SK-N-SH (cell line): Measurements from ENCODE around the gene GPR158. TPM values are rescaled to one million over a fixed set of nuclear protein-coding genes. Genes with fewer than 3 reads are reported as not detected.

Experiments used
- CTCF ChIA-PET: fragments of 300-600, 350-600 bp; formaldehyde crosslinking; extraction: SDS; loops from one replicate; lab custom pipeline; 2021; lab: Yijun Ruan, JAX
- POLR2A ChIA-PET: fragments of 350-600 bp; sonication (Branson Sonifier 250); formaldehyde crosslinking; extraction: SDS; loops from one replicate; lab custom pipeline; 2020; ENCODE audit warnings: antibody characterized with exemption, inconsistent platforms; lab: Yijun Ruan, JAX
- DNase-seq: peaks from one replicate; pipeline ENCODE4 v3.0.0; 2012
- H2AFZ ChIP-seq: fragments of 200-600 bp; sonication (generic); 2 replicates; pipeline ENCODE4 v1.8.1; 2016; ENCODE audit warnings: antibody characterized with exemption, mild to moderate bottlenecking, low read depth
- H3F3A ChIP-seq: fragments of 200-600 bp; sonication (generic); replicated peaks from 2 replicates; pipeline ENCODE3; 2016; ENCODE audit warnings: antibody characterized with exemption, mild to moderate bottlenecking; ENCODE audit not compliant: insufficient read depth
- H3K27ac ChIP-seq, 2 experiments: fragments of 200-500 bp in 1 of 2; fragments of 200-600 bp in 1 of 2; sonication (Bioruptor generic) in 1 of 2; sonication (generic), shearing (Covaris generic) in 1 of 2; 2 replicates each; pipeline versions ENCODE4 v1.5.1 to v1.6.1; 2014 to 2016; ENCODE audit warnings: low read depth in 2 of 2, inconsistent platforms in 1 of 2, low read length in 1 of 2, mild to moderate bottlenecking in 1 of 2, mixed read lengths in 1 of 2
- H3K27me3 ChIP-seq: fragments of 200-600 bp; sonication (generic), shearing (Covaris generic); 2 replicates; pipeline ENCODE4 v1.6.1; 2016; ENCODE audit warnings: mixed run types; ENCODE audit not compliant: insufficient read depth
- H3K36me3 ChIP-seq, 2 experiments: fragments of 200-500 bp in 1 of 2; fragments of 200-600 bp in 1 of 2; sonication (Bioruptor generic) in 1 of 2; sonication (generic) in 1 of 2; replicated peaks in 1 of 2; 2 replicates each; pipeline versions ENCODE3 to v1.5.1; 2014 to 2016; ENCODE audit warnings: low read length in 1 of 2, mild to moderate bottlenecking in 1 of 2; ENCODE audit not compliant: insufficient read depth in 2 of 2, control insufficient read depth in 1 of 2
- H3K4me1 ChIP-seq, 2 experiments: fragments of 200-500 bp in 1 of 2; fragments of 200-600 bp in 1 of 2; sonication (Bioruptor generic) in 1 of 2; sonication (generic), shearing (Covaris generic) in 1 of 2; 2 replicates each; pipeline versions ENCODE4 v1.5.1 to v1.6.1; 2014 to 2016; ENCODE audit warnings: low read depth in 1 of 2, low read length in 1 of 2, mixed run types in 1 of 2; ENCODE audit not compliant: insufficient read depth in 2 of 2, control insufficient read depth in 1 of 2
- H3K4me2 ChIP-seq: fragments of 200-600 bp; sonication (generic), shearing (Covaris generic); 2 replicates; pipeline ENCODE4 v1.6.1; 2017; ENCODE audit warnings: mixed run types
- H3K4me3 ChIP-seq, 2 experiments: fragments of 200-500 bp in 1 of 2; fragments of 200-600 bp in 1 of 2; sonication (Bioruptor generic) in 1 of 2; sonication (generic), shearing (Covaris generic) in 1 of 2; 2 replicates each; pipeline versions ENCODE4 v1.5.1 to v1.8.1; 2014 to 2016; ENCODE audit warnings: low read depth in 2 of 2, inconsistent platforms in 1 of 2, low read length in 1 of 2, mild to moderate bottlenecking in 1 of 2, mixed read lengths in 1 of 2, moderate library complexity in 1 of 2
- H3K79me2 ChIP-seq: fragments of 200-600 bp; sonication (generic); 2 replicates; pipeline ENCODE4 v1.8.1; 2017; ENCODE audit warnings: mild to moderate bottlenecking; ENCODE audit not compliant: insufficient read depth
- H3K9ac ChIP-seq: fragments of 200-600 bp; sonication (generic); 2 replicates; pipeline ENCODE4 v1.6.1; 2017; ENCODE audit warnings: mixed run types
- H3K9me2 ChIP-seq: fragments of 200-600 bp; sonication (generic); 2 replicates; pipeline ENCODE4 v1.6.1; 2017; ENCODE audit warnings: mixed run types
- H3K9me3 ChIP-seq: fragments of 200-600 bp; sonication (generic); 2 replicates; pipeline ENCODE4 v1.6.1; 2017; ENCODE audit warnings: mixed run types, mild to moderate bottlenecking, moderate library complexity
- H4K20me1 ChIP-seq: fragments of 200-600 bp; sonication (generic); 2 replicates; pipeline ENCODE4 v1.6.1; 2017; ENCODE audit warnings: mild to moderate bottlenecking, mixed run types; ENCODE audit not compliant: insufficient read depth
- EP300 ChIP-seq, 2 experiments: IDR thresholded peaks; 2 replicates each; pipeline versions ENCODE4 v1.4.0 to v1.6.1; 2012; ENCODE audit warnings: borderline replicate concordance in 1 of 2, low read depth in 1 of 2, low read length in 1 of 2
- FOSL2 ChIP-seq: IDR thresholded peaks from 2 replicates; pipeline ENCODE4 v1.4.0; 2012; ENCODE audit warnings: low read depth, mild to moderate bottlenecking, moderate library complexity, borderline replicate concordance
- GABPA ChIP-seq: IDR thresholded peaks from 2 replicates; pipeline ENCODE4 v1.4.0; 2012; ENCODE audit warnings: low read depth, mild to moderate bottlenecking
- MXI1 ChIP-seq: IDR thresholded peaks from 2 replicates; pipeline ENCODE4 v1.6.1; 2012; ENCODE audit warnings: mild to moderate bottlenecking, low read depth, low read length, improper control_type of control experiment
- NFIC ChIP-seq: IDR thresholded peaks from 2 replicates; pipeline ENCODE4 v1.4.0; 2012; ENCODE audit warnings: borderline replicate concordance
- RAD21 ChIP-seq: IDR thresholded peaks from 2 replicates; pipeline ENCODE4 v1.6.1; 2012; ENCODE audit warnings: mild to moderate bottlenecking, low read length
- RFX5 ChIP-seq: IDR thresholded peaks from 2 replicates; pipeline ENCODE4 v1.6.1; 2012; ENCODE audit warnings: mild to moderate bottlenecking, improper control_type of control experiment, low read length
- RXRA ChIP-seq: IDR thresholded peaks from 2 replicates; pipeline ENCODE4 v1.4.0; 2012; ENCODE audit warnings: low read depth, mild to moderate bottlenecking, borderline replicate concordance
- SIN3A ChIP-seq: IDR thresholded peaks from 2 replicates; pipeline ENCODE4 v1.6.1; 2012; ENCODE audit warnings: low read depth, mild to moderate bottlenecking, low read length, moderate library complexity, borderline replicate concordance
- TCF12 ChIP-seq: IDR thresholded peaks from 2 replicates; pipeline ENCODE4 v1.4.0; 2012
- YY1 ChIP-seq: IDR thresholded peaks from 2 replicates; pipeline ENCODE4 v1.4.0; 2012; ENCODE audit warnings: low read depth, mild to moderate bottlenecking
- WGBS: methylation state at CpG from one replicate; pipeline ENCODE4 v1.1.6; 2017; ENCODE audit warnings: low lambda C conversion rate; 5-methylcytosine and 5-hydroxymethylcytosine counted together
- polyA plus RNA-seq, 3 experiments: library from polyadenylated mRNA; depleted of rRNA; stranded (reverse); fragments of >200 nt; gene quantifications; 2 replicates each; pipeline ENCODE4 v1.2.3, GENCODE V29; 2012
- TF ChIP-seq, protein P1 (sequence below): IDR thresholded peaks from 2 replicates; pipeline ENCODE4 v1.4.0; 2012; ENCODE audit warnings: low read depth, borderline replicate concordance
- TF ChIP-seq, protein P2 (sequence below): fragments of 150-350 bp; IDR thresholded peaks from 2 replicates; pipeline ENCODE4 v1.6.1; 2016; ENCODE audit warnings: mild to moderate bottlenecking, low read depth, low read length
- TF ChIP-seq, protein P3 (sequence below): IDR thresholded peaks from 2 replicates; pipeline ENCODE4 v1.6.1; 2012; ENCODE audit warnings: mild to moderate bottlenecking, low read depth, low read length, moderate library complexity

The GPR158 gene
- polyA plus RNA-seq, 1 of the 3 experiments (the other 2 are of a cell fraction) = not detected

DNA sequence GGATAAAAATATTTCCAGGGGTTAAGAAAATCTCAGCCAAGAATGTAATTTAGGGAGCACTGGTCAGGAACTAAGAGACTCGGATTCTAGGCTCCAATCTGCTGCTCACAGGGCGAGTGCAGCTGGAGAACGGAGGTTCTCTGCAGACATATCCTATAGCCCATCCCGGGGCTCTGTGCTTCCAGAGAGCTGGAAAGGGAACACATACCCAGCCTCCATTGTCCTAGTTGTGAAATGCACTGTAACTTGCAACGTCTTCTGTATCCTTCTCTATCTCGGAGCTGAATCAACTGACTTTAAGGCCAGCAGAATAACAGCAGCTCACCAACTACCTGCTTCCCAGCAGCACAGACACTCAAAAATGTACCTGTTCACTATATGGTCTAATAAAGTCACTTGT, 408.2 kb downstream of the GPR158 start:
- H3K4me2 ChIP-seq = no peak overlapping the region
- 25% methylated on average over 5 of the region's 6 CpGs for WGBS
- DNase-seq = no peak
- no peaks in the 10 kb centered on the region for H3K9me3 ChIP-seq
- H3K9me2 ChIP-seq = no peaks in the 10 kb centered on the region
- H3K4me3 ChIP-seq = no peak overlapping the region
- H3K4me1 ChIP-seq = no peaks in the 10 kb centered on the region
- H3K9ac ChIP-seq = no peak overlapping the region
- H3K27ac ChIP-seq = no peak overlapping the region
- no peaks in the 10 kb centered on the region for H3K36me3 ChIP-seq
- CTCF ChIA-PET = no interaction called here
- no peaks in the 10 kb centered on the region for H3K27me3 ChIP-seq
- POLR2A ChIA-PET = no interaction called here
- no peak for TF ChIP-seq RAD21
- TF ChIP-seq, protein P1, sequence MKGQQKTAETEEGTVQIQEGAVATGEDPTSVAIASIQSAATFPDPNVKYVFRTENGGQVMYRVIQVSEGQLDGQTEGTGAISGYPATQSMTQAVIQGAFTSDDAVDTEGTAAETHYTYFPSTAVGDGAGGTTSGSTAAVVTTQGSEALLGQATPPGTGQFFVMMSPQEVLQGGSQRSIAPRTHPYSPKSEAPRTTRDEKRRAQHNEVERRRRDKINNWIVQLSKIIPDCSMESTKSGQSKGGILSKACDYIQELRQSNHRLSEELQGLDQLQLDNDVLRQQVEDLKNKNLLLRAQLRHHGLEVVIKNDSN = no peak
- TF ChIP-seq RFX5 = no peak
- TF ChIP-seq EP300 (IDR thresholded peaks at IDR 0.05; ENCODE audit: borderline replicate concordance in 1 of 2, low read depth in 1 of 2, low read length in 1 of 2) = no peak
- no peak for TF ChIP-seq NFIC
- no peak for TF ChIP-seq FOSL2
- TF ChIP-seq MXI1 = no peak
- TF ChIP-seq GABPA = no peak
- TF ChIP-seq, protein P2, sequence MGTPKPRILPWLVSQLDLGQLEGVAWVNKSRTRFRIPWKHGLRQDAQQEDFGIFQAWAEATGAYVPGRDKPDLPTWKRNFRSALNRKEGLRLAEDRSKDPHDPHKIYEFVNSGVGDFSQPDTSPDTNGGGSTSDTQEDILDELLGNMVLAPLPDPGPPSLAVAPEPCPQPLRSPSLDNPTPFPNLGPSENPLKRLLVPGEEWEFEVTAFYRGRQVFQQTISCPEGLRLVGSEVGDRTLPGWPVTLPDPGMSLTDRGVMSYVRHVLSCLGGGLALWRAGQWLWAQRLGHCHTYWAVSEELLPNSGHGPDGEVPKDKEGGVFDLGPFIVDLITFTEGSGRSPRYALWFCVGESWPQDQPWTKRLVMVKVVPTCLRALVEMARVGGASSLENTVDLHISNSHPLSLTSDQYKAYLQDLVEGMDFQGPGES = no peak
- no peaks in the 10 kb centered on the region for H4K20me1 ChIP-seq
- H3K79me2 ChIP-seq = no peaks in the 10 kb centered on the region
- H3F3A ChIP-seq = no peaks in the 10 kb centered on the region
- H2AFZ ChIP-seq = no peak overlapping the region

DNA sequence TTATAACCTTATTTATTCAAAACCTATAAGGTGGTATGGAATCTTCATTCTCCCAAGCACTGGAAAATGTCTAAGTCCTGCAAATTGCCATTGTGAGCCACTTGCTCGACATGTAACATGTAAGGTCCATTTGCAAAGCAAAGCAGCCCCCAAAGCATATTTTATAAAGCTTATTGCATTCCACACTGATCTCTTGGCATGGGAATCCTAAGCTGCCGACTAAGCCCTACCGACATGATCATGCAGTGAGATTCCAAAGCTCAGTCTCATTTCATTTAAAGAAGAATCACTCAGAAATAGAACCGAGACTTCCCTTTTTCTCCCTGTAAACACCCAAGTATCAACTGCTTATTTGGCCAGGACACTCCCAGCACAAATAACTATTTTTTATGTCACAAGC, 425.9 kb downstream of the GPR158 start:
- no peak for TF ChIP-seq NFIC
- Histone ChIP-seq H3K27me3 (no peaks in the 10 kb centered on the region), H3K9ac (no peak overlapping the region), H3K4me3 (no peak overlapping the region), H3K9me2 (no peaks in the 10 kb centered on the region), H2AFZ (no peak overlapping the region), H3F3A (no peaks in the 10 kb centered on the region), H3K4me2 (no peak overlapping the region), H3K79me2 (no peaks in the 10 kb centered on the region), H3K9me3 (no peaks in the 10 kb centered on the region), H3K4me1 (no peaks in the 10 kb centered on the region), H3K27ac (no peak overlapping the region), H3K36me3 (no peaks in the 10 kb centered on the region), H4K20me1 (no peaks in the 10 kb centered on the region)
- ChIA-PET CTCF (no interaction called here), POLR2A (no interaction called here)
- no peak for DNase-seq
- 12% methylated on average over 4 of the region's 4 CpGs for WGBS

DNA sequence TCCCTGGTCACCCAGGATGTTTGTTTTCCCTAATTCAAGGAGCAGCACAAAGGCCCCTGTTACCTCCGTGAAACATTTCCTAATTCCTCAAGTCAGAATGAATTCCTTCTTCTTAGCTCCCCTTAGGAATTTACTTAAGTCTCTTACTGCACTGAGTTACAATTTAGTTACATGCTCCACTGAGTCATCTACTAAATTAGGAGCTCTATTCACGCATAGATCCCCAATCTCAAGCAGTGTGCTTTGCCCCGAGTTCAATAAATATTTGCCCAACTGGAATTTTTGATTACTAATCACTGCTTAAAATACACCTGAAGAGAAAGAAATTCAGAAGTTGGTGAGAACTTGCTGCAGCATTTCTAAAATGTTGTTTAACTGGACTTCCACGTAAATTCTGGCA, 429.8 kb downstream of the GPR158 start:
- Histone ChIP-seq H4K20me1 (no peaks in the 10 kb centered on the region), H3K4me1 (no peaks in the 10 kb centered on the region), H3K9me3 (no peaks in the 10 kb centered on the region), H3K9ac (no peak overlapping the region), H3K79me2 (no peaks in the 10 kb centered on the region), H3K4me3 (no peak overlapping the region), H3K27ac (no peak overlapping the region), H3K27me3 (no peaks in the 10 kb centered on the region), H3K9me2 (no peaks in the 10 kb centered on the region), H3K4me2 (no peak overlapping the region), H3F3A (no peaks in the 10 kb centered on the region), H3K36me3 (no peaks in the 10 kb centered on the region), H2AFZ (no peak overlapping the region)
- CTCF ChIA-PET = no interaction called here
- TF ChIP-seq, protein P1 = no peak
- TF ChIP-seq SIN3A (no peak), RXRA (no peak), TCF12 (no peak), YY1 (no peak)
- TF ChIP-seq, protein P3, sequence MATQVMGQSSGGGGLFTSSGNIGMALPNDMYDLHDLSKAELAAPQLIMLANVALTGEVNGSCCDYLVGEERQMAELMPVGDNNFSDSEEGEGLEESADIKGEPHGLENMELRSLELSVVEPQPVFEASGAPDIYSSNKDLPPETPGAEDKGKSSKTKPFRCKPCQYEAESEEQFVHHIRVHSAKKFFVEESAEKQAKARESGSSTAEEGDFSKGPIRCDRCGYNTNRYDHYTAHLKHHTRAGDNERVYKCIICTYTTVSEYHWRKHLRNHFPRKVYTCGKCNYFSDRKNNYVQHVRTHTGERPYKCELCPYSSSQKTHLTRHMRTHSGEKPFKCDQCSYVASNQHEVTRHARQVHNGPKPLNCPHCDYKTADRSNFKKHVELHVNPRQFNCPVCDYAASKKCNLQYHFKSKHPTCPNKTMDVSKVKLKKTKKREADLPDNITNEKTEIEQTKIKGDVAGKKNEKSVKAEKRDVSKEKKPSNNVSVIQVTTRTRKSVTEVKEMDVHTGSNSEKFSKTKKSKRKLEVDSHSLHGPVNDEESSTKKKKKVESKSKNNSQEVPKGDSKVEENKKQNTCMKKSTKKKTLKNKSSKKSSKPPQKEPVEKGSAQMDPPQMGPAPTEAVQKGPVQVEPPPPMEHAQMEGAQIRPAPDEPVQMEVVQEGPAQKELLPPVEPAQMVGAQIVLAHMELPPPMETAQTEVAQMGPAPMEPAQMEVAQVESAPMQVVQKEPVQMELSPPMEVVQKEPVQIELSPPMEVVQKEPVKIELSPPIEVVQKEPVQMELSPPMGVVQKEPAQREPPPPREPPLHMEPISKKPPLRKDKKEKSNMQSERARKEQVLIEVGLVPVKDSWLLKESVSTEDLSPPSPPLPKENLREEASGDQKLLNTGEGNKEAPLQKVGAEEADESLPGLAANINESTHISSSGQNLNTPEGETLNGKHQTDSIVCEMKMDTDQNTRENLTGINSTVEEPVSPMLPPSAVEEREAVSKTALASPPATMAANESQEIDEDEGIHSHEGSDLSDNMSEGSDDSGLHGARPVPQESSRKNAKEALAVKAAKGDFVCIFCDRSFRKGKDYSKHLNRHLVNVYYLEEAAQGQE = no peak
- DNase-seq = no peak
- POLR2A ChIA-PET = no interaction called here
- WGBS = 27% methylated on average over 4 of the region's 4 CpGs
